ENCODE measurements around the gene DCAF12L2.

DNA sequence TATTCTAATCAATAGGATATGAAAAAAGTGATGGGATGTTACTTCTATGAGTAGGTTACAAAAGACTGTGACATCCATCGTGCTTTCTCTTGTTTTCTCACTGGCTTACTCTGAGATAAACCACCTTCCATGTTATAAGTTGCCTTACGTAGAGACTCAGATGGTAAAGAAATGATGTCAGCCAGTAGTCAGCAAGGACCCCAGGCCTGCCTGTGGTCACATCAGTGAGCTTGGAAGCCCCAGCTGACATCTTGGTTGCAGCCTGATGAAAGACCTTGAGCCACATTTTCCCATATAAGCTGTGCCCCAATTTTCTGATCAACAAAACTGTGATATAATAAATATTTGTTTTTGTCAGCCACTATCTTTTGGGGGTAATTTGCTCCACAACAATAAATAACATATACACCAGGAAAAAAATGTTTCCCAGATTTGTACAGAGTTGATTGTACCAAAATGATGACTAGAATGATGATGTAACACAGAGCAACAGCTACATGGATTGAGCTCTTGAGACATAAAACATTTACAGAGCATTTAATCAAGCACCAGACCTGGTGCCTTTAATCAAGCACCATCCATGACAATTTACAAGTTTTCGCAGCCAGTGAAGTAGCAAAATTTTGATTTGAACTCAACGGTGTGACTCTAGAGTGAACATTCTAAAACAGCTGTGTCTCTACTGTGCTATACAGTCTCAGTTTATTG is 11.2 kb upstream of the DCAF12L2 start:
- TF ChIP-seq, protein P1, sequence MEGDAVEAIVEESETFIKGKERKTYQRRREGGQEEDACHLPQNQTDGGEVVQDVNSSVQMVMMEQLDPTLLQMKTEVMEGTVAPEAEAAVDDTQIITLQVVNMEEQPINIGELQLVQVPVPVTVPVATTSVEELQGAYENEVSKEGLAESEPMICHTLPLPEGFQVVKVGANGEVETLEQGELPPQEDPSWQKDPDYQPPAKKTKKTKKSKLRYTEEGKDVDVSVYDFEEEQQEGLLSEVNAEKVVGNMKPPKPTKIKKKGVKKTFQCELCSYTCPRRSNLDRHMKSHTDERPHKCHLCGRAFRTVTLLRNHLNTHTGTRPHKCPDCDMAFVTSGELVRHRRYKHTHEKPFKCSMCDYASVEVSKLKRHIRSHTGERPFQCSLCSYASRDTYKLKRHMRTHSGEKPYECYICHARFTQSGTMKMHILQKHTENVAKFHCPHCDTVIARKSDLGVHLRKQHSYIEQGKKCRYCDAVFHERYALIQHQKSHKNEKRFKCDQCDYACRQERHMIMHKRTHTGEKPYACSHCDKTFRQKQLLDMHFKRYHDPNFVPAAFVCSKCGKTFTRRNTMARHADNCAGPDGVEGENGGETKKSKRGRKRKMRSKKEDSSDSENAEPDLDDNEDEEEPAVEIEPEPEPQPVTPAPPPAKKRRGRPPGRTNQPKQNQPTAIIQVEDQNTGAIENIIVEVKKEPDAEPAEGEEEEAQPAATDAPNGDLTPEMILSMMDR (IDR thresholded peaks at IDR 0.05) = no peak
- TF ChIP-seq, protein P2, sequence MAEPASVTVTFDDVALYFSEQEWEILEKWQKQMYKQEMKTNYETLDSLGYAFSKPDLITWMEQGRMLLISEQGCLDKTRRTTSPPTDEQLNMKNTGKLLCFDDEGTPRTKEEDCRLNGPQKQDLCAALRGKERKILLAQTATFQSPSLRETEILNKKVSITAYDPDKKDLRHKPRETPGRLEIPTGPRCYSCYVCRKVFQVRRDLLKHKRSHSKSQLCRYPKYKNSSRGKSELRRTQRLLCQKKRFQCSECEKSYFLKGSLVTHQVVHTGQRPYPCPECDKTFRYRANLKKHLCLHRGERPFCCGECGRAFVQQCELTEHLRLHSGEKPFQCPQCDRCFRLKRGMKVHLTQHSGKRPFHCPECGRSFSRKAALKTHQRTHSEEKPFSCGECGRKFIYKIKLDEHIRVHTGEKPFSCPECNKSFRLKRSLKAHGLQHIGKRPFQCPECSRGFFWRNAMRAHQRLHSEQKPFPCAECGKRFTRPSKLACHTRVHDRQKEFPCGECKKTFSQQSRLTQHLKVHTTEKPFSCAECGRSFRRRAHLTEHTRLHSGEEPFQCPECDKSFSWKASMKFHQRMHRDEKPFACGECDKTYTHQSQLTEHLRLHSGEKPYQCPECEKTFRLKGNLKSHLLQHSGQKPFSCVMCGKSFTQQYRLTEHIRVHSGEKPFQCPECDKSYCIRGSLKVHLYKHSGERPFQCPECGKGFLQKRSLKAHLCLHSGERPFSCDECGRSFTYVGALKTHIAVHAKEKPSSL (CRISPR knock-in tag; conservative IDR thresholded peaks at IDR 0.05) = no peak
- TF ChIP-seq, protein P3, sequence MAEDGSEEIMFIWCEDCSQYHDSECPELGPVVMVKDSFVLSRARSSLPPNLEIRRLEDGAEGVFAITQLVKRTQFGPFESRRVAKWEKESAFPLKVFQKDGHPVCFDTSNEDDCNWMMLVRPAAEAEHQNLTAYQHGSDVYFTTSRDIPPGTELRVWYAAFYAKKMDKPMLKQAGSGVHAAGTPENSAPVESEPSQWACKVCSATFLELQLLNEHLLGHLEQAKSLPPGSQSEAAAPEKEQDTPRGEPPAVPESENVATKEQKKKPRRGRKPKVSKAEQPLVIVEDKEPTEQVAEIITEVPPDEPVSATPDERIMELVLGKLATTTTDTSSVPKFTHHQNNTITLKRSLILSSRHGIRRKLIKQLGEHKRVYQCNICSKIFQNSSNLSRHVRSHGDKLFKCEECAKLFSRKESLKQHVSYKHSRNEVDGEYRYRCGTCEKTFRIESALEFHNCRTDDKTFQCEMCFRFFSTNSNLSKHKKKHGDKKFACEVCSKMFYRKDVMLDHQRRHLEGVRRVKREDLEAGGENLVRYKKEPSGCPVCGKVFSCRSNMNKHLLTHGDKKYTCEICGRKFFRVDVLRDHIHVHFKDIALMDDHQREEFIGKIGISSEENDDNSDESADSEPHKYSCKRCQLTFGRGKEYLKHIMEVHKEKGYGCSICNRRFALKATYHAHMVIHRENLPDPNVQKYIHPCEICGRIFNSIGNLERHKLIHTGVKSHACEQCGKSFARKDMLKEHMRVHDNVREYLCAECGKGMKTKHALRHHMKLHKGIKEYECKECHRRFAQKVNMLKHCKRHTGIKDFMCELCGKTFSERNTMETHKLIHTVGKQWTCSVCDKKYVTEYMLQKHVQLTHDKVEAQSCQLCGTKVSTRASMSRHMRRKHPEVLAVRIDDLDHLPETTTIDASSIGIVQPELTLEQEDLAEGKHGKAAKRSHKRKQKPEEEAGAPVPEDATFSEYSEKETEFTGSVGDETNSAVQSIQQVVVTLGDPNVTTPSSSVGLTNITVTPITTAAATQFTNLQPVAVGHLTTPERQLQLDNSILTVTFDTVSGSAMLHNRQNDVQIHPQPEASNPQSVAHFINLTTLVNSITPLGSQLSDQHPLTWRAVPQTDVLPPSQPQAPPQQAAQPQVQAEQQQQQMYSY (CRISPR knock-in tag; IDR thresholded peaks at IDR 0.05) = no peak
- TF ChIP-seq, protein P4, sequence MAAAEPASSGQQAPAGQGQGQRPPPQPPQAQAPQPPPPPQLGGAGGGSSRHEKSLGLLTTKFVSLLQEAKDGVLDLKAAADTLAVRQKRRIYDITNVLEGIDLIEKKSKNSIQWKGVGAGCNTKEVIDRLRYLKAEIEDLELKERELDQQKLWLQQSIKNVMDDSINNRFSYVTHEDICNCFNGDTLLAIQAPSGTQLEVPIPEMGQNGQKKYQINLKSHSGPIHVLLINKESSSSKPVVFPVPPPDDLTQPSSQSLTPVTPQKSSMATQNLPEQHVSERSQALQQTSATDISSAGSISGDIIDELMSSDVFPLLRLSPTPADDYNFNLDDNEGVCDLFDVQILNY (CRISPR knock-in tag; IDR thresholded peaks at IDR 0.05) = no peak
- TF ChIP-seq, protein P5, sequence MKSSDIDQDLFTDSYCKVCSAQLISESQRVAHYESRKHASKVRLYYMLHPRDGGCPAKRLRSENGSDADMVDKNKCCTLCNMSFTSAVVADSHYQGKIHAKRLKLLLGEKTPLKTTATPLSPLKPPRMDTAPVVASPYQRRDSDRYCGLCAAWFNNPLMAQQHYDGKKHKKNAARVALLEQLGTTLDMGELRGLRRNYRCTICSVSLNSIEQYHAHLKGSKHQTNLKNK (CRISPR knock-in tag; IDR thresholded peaks at IDR 0.05) = no peak
- TF ChIP-seq TP53 (CRISPR knock-in tag; IDR thresholded peaks at IDR 0.05) = no peak

All from WTC11 (cell line).